Measurements from ENCODE around the gene MFSD2B.

DNA sequence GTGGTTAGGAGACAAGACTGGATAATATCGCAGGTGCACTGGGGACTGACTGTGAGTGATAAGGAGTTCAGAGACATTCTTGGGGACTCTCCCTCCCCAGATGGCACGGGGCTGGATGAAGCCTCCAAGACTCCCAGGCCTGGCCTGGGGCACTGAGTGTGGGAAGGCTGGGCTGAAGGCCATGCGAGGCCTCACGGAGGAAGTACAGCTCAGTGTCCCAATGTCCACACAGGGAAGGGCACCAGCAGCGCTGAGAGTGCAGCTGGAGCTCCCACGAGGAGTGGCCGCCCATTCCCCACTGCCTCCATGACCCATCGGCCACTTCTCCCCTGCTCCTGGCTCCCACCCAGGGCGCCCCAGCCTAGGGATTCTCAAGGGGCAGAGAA, 6.5 kb downstream of the MFSD2B start:
- TF ChIP-seq CTCF (IDR thresholded peaks at IDR 0.05): no peak
- TF ChIP-seq POLR2A (IDR thresholded peaks at IDR 0.05): no peak

Measured in heart left ventricle (tissue), 13 donors.